Fibroblast of lung (primary cell): ENCODE measurements around the gene ITGA7. TPM values are rescaled to one million over a fixed set of nuclear protein-coding genes. Genes with fewer than 3 reads are reported as not detected.

Source experiments
- DNase-seq, 2 donors: peaks; one replicate each; pipeline versions ENCODE4 v3.0.0 to v3.0.0-alpha.2; 2010; ENCODE audit warnings: low read depth in 2 of 2
- H2AFZ ChIP-seq: 2 replicates; pipeline ENCODE4 v1.5.1; 2012; ENCODE audit warnings: low read length, control low read depth, inconsistent platforms
- H3K27ac ChIP-seq: 2 replicates; pipeline ENCODE4 v1.5.1; 2011; ENCODE audit warnings: low read length, control low read depth; ENCODE audit not compliant: insufficient read depth
- H3K27me3 ChIP-seq: 2 replicates; pipeline ENCODE4 v1.5.1; 2011; ENCODE audit warnings: mild to moderate bottlenecking, low read length; ENCODE audit not compliant: control insufficient read depth, insufficient read depth
- H3K36me3 ChIP-seq: 2 replicates; pipeline ENCODE4 v1.5.1; 2011; ENCODE audit warnings: low read length; ENCODE audit not compliant: control insufficient read depth, insufficient read depth
- H3K4me1 ChIP-seq: 2 replicates; pipeline ENCODE4 v1.5.1; 2011; ENCODE audit warnings: low read length; ENCODE audit not compliant: control insufficient read depth, insufficient read depth; ENCODE audit errors: extremely low read depth
- H3K4me2 ChIP-seq: 2 replicates; pipeline ENCODE4 v1.5.1; 2011; ENCODE audit warnings: low read length, control low read depth; ENCODE audit not compliant: insufficient read depth; ENCODE audit errors: extremely low read depth
- H3K4me3 ChIP-seq, 4 experiments: fragments of 200-600 bp in 1 of 4; sonication (generic) in 1 of 4; replicated peaks in 1 of 4; 2 replicates each; pipeline ENCODE4 v1.5.1; 2011 to 2016; ENCODE audit warnings: low read length in 4 of 4, low read depth in 3 of 4, mild to moderate bottlenecking in 3 of 4, control low read depth in 2 of 4, inconsistent platforms in 1 of 4, mixed read lengths in 1 of 4; ENCODE audit not compliant: insufficient read depth in 1 of 4; ENCODE audit errors: control extremely low read depth in 1 of 4
- H3K79me2 ChIP-seq: 2 replicates; pipeline ENCODE4 v1.5.1; 2012; ENCODE audit warnings: mild to moderate bottlenecking, low read length, inconsistent platforms; ENCODE audit not compliant: control insufficient read depth, insufficient read depth
- H3K9ac ChIP-seq: 2 replicates; pipeline ENCODE4 v1.5.1; 2011; ENCODE audit warnings: mild to moderate bottlenecking, low read length, control low read depth; ENCODE audit not compliant: insufficient read depth
- H3K9me3 ChIP-seq: 2 replicates; pipeline ENCODE4 v1.5.1; 2012; ENCODE audit warnings: low read depth, low read length; ENCODE audit not compliant: control insufficient read depth, insufficient read depth
- H4K20me1 ChIP-seq: 2 replicates; pipeline ENCODE4 v1.5.1; 2011; ENCODE audit warnings: low read length; ENCODE audit not compliant: control insufficient read depth, insufficient read depth; ENCODE audit errors: extremely low read depth
- CTCF ChIP-seq, 2 donors: IDR thresholded peaks in 1 of 2; conservative IDR thresholded peaks in 1 of 2; 1 replicate in 1 of 2; 2 replicates in 1 of 2; pipeline ENCODE4 v1.5.1; 2011 to 2012; ENCODE audit warnings: low read length in 2 of 2, control low read depth in 1 of 2, inconsistent platforms in 1 of 2, low read depth in 1 of 2, mild to moderate bottlenecking in 1 of 2
- EZH2 ChIP-seq: IDR thresholded peaks from 2 replicates; pipeline ENCODE4 v1.5.1; 2012; ENCODE audit warnings: low read length, control low read depth, mild to moderate bottlenecking; ENCODE audit errors: missing control alignments
- polyA plus RNA-seq, 2 donors: library from polyadenylated mRNA; depleted of rRNA in 1 of 2; stranded (reverse) in 1 of 2; unstranded in 1 of 2; fragments of >200 nt; gene quantifications; 2 replicates each; pipeline ENCODE4 v1.2.1, GENCODE V29; 2011 to 2012; ENCODE audit warnings: missing spikeins in 1 of 2
- total RNA-seq: library from RNA; depleted of rRNA; stranded (reverse); fragments of >200 nt; gene quantifications from 2 replicates; pipeline ENCODE4 v1.2.1, GENCODE V29; 2014

The ITGA7 gene
- total and polyA plus RNA-seq, 2 donors (not counting 1 experiment from before 2014, with no cell fraction given) = 42.7 to 130 TPM

GRCh38 chr12:55681142-55682077 lies 26.3 kb downstream of the ITGA7 start:
- Histone ChIP-seq H3K9me3 (no peaks in the 10 kb centered on the region), H3K79me2 (no peaks in the 10 kb centered on the region), H3K4me2 (peak overlapping the region; percentile 84), H2AFZ (peak overlapping the region; percentile 62), H3K27ac (no peak overlapping the region), H3K9ac (no peak overlapping the region), H3K4me1 (no peaks in the 10 kb centered on the region), H4K20me1 (no peaks in the 10 kb centered on the region), H3K27me3 (no peaks in the 10 kb centered on the region), H3K4me3 (peak overlapping the region in 2 of 4 experiments; percentile 20 to 37), H3K36me3 (no peaks in the 10 kb centered on the region)
- TF ChIP-seq EZH2 (no peak), CTCF (conservative IDR thresholded peaks at IDR 0.05 in 1 of 2, IDR thresholded peaks at IDR 0.05 in 1 of 2; ENCODE audit: low read depth in 1 of 2, low read length in 2 of 2) (peak; percentile 29 to 47)
- peak; percentile 44 to 71 for DNase-seq

GRCh38 chr12:55679691-55680090 lies 28.0 kb downstream of the ITGA7 start:
- no peak for DNase-seq
- no peaks in the 10 kb centered on the region for H3K27me3 ChIP-seq
- no peaks in the 10 kb centered on the region for H3K36me3 ChIP-seq
- no peak overlapping the region for H2AFZ ChIP-seq
- H3K4me3 ChIP-seq = no peak overlapping the region
- no peak overlapping the region for H3K4me2 ChIP-seq
- TF ChIP-seq CTCF (conservative IDR thresholded peaks at IDR 0.05 in 1 of 2, IDR thresholded peaks at IDR 0.05 in 1 of 2; ENCODE audit: low read depth in 1 of 2, low read length in 2 of 2) (no peak), EZH2 (no peak)
- H3K27ac ChIP-seq = no peak overlapping the region
- H3K9ac ChIP-seq = no peak overlapping the region
- H3K9me3 ChIP-seq = no peaks in the 10 kb centered on the region
- no peaks in the 10 kb centered on the region for H3K4me1 ChIP-seq
- no peaks in the 10 kb centered on the region for H4K20me1 ChIP-seq
- H3K79me2 ChIP-seq = no peaks in the 10 kb centered on the region

DNA sequence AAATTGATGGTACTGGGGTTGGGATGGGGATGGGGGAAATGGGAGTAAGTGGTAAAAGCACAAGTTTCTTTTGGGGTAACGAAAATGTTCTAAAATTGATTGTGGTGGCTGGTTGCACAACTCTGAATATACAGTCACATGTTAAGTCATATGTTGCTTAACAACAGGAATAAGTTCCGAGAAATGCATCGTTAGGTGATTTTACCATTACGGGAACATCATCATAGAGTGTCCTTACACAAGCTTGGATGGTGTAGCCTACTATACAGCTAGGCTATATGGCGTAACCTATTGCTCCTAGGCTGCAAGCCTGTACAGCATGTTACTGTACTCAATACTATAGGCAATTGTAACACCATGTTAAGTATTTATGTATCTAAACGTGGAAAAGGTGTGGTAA lies 31.0 kb downstream of the ITGA7 start:
- no peak overlapping the region for H3K9ac ChIP-seq
- no peaks in the 10 kb centered on the region for H3K4me1 ChIP-seq
- TF ChIP-seq CTCF (conservative IDR thresholded peaks at IDR 0.05 in 1 of 2, IDR thresholded peaks at IDR 0.05 in 1 of 2; ENCODE audit: low read depth in 1 of 2, low read length in 2 of 2) (no peak), EZH2 (no peak)
- H3K9me3 ChIP-seq = no peaks in the 10 kb centered on the region
- H3K79me2 ChIP-seq = no peaks in the 10 kb centered on the region
- no peaks in the 10 kb centered on the region for H4K20me1 ChIP-seq
- H3K27ac ChIP-seq = no peak overlapping the region
- H3K4me2 ChIP-seq = no peak overlapping the region
- no peaks in the 10 kb centered on the region for H3K36me3 ChIP-seq
- H3K4me3 ChIP-seq = no peak overlapping the region
- no peaks in the 10 kb centered on the region for H3K27me3 ChIP-seq
- no peak overlapping the region for H2AFZ ChIP-seq
- no peak for DNase-seq
